ENCODE data around the gene SFT2D3. TPM values are rescaled to one million over a fixed set of nuclear protein-coding genes. Genes with fewer than 3 reads are reported as not detected.

The SFT2D3 gene
- total and polyA plus RNA-seq, 2 of the 13 experiments (the other 11 are each of a cell fraction or from before 2014, with no cell fraction given) = 8.3 to 9.4 TPM

DNA sequence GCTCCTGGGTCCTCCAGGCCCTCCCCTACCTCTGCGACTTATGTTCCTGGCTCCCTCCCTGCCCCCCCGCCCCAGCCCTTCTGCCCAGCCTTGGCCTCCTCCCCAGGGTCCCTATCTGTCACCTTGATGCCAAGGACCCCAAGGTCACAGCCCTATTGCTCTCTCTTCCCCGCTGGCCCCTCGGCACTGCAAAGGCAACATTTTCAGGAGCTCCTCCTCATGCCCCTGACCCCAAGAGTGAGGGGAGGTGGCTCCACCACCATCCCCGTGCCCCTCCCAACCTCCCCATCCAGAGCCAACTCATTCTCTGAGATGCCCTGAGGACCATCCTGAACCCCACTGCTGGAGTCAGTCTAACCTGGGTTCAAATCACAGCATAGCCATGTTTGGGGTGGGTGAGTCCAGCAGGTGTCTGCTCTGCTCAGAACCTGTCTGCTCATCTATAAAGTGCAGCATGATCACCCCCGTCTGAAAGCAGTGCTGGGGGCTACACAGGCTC, 37.7 kb upstream of the SFT2D3 start:
- ATAC-seq (no peak), DNase-seq (ENCODE audit: low spot score) (no peak), FAIRE-seq (no peak)
- intact Hi-C loops (cut with micrococcal nuclease; ENCODE audit: unreplicated experiment) (no loop called here), in situ Hi-C loops (cut with HindIII; ENCODE audit: extremely low pct_ligation_motif_present, low pct_unique_long_range_greater_than_20kb) (no loop called here)
- CTCF ChIA-PET (ENCODE audit: low intra/inter-chr PET ratio, low total read pairs) = no interaction called here
- Histone ChIP-seq H2AFZ (ENCODE audit: low read length) (no peak overlapping the region), H3K27me3 (ENCODE audit: control insufficient read depth in 1 of 2, insufficient read depth in 2 of 2, low read length in 2 of 2) (peaks cover 2 to 58% of the 10 kb centered on the region in 2 experiments; a peak in 4 of 5 replicates), H3K9ac (ENCODE audit: insufficient read depth, low read depth, low read length) (no peak overlapping the region), H3K27ac (ENCODE audit: extremely low read length, insufficient read depth, low read length) (no peak overlapping the region), H3K9me3 (ENCODE audit: low read length) (no peaks in the 10 kb centered on the region), H4K20me1 (ENCODE audit: insufficient read depth, low read length) (no peaks in the 10 kb centered on the region), H3K79me2 (ENCODE audit: insufficient read depth, low read length) (no peaks in the 10 kb centered on the region), H3K4me3 (replicated peaks in 1 of 3; ENCODE audit: insufficient read depth in 1 of 3, low read depth in 2 of 3, low read length in 3 of 3) (no peak overlapping the region), H3K36me3 (replicated peaks in 1 of 2; ENCODE audit: control insufficient read depth in 1 of 2, insufficient read depth in 2 of 2, low read length in 2 of 2) (no peaks in the 10 kb centered on the region), H3K4me1 (ENCODE audit: insufficient read depth, low read length) (peaks cover 14% of the 10 kb centered on the region), H3K4me2 (ENCODE audit: low read depth, low read length) (no peak overlapping the region)
- BruUV-seq (replicated peaks) = no TSS peak
- POLR2A ChIA-PET = no interaction called here
- TF ChIP-seq, protein P1, sequence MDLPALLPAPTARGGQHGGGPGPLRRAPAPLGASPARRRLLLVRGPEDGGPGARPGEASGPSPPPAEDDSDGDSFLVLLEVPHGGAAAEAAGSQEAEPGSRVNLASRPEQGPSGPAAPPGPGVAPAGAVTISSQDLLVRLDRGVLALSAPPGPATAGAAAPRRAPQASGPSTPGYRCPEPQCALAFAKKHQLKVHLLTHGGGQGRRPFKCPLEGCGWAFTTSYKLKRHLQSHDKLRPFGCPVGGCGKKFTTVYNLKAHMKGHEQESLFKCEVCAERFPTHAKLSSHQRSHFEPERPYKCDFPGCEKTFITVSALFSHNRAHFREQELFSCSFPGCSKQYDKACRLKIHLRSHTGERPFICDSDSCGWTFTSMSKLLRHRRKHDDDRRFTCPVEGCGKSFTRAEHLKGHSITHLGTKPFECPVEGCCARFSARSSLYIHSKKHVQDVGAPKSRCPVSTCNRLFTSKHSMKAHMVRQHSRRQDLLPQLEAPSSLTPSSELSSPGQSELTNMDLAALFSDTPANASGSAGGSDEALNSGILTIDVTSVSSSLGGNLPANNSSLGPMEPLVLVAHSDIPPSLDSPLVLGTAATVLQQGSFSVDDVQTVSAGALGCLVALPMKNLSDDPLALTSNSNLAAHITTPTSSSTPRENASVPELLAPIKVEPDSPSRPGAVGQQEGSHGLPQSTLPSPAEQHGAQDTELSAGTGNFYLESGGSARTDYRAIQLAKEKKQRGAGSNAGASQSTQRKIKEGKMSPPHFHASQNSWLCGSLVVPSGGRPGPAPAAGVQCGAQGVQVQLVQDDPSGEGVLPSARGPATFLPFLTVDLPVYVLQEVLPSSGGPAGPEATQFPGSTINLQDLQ (CRISPR knock-in tag; IDR thresholded peaks at IDR 0.05) = no peak
- TF ChIP-seq NFRKB (IDR thresholded peaks at IDR 0.05) (no peak), KLF11 (CRISPR knock-in tag; IDR thresholded peaks at IDR 0.05) (no peak), ZNF570 (CRISPR knock-in tag; IDR thresholded peaks at IDR 0.05; ENCODE audit: borderline replicate concordance) (no peak), SNAPC2 (CRISPR knock-in tag; IDR thresholded peaks at IDR 0.05) (no peak), HMG20B (CRISPR knock-in tag; conservative IDR thresholded peaks at IDR 0.05) (no peak), HOXA5 (CRISPR knock-in tag; IDR thresholded peaks at IDR 0.05) (no peak), NCOR1 (IDR thresholded peaks at IDR 0.05; ENCODE audit: borderline replicate concordance, low read length) (no peak), WIZ (CRISPR knock-in tag; IDR thresholded peaks at IDR 0.05) (no peak), TSC22D2 (CRISPR knock-in tag; IDR thresholded peaks at IDR 0.05; ENCODE audit: borderline replicate concordance) (no peak), KDM1A (CRISPR knock-in tag; IDR thresholded peaks at IDR 0.05) (no peak), PTBP1 (IDR thresholded peaks at IDR 0.05; ENCODE audit: low read depth, low read length, poor library complexity, severe bottlenecking) (no peak), TCF7 (IDR thresholded peaks at IDR 0.05; ENCODE audit: low read depth) (no peak)
- TF ChIP-seq, protein P2, sequence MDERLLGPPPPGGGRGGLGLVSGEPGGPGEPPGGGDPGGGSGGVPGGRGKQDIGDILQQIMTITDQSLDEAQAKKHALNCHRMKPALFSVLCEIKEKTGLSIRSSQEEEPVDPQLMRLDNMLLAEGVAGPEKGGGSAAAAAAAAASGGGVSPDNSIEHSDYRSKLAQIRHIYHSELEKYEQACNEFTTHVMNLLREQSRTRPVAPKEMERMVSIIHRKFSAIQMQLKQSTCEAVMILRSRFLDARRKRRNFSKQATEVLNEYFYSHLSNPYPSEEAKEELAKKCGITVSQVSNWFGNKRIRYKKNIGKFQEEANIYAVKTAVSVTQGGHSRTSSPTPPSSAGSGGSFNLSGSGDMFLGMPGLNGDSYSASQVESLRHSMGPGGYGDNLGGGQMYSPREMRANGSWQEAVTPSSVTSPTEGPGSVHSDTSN (CRISPR knock-in tag; IDR thresholded peaks at IDR 0.05) = no peak
- TF ChIP-seq, protein P3, sequence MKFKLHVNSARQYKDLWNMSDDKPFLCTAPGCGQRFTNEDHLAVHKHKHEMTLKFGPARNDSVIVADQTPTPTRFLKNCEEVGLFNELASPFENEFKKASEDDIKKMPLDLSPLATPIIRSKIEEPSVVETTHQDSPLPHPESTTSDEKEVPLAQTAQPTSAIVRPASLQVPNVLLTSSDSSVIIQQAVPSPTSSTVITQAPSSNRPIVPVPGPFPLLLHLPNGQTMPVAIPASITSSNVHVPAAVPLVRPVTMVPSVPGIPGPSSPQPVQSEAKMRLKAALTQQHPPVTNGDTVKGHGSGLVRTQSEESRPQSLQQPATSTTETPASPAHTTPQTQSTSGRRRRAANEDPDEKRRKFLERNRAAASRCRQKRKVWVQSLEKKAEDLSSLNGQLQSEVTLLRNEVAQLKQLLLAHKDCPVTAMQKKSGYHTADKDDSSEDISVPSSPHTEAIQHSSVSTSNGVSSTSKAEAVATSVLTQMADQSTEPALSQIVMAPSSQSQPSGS (CRISPR knock-in tag; IDR thresholded peaks at IDR 0.05) = no peak
- 39% methylated on average over 5 of the region's 6 CpGs for WGBS (ENCODE audit: low lambda C conversion rate)

All from HepG2 (cell line).